ENCODE results near the gene MYO15A. TPM values are rescaled to one million over a fixed set of nuclear protein-coding genes. Genes with fewer than 3 reads are reported as not detected.
A peak's percentile ranks its signal among the peaks of the same experiment; 100 is the strongest.

The MYO15A gene
- total and polyA plus RNA-seq, 2 experiments from 2014 or later = 1.0 to 2.2 TPM

GRCh38 chr17:18151290-18151689 is 42.7 kb downstream of the MYO15A start:
- Histone ChIP-seq H3K27me3 (ENCODE audit: insufficient read depth) (no peaks in the 10 kb centered on the region), H3K9me2 (ENCODE audit: insufficient read depth) (no peaks in the 10 kb centered on the region), H3K4me3 (no peak overlapping the region), H3K36me3 (ENCODE audit: insufficient read depth) (no peaks in the 10 kb centered on the region), H4K20me1 (replicated peaks; ENCODE audit: insufficient read depth) (no peaks in the 10 kb centered on the region), H3K27ac (ENCODE audit: low read depth) (no peak overlapping the region), H2AFZ (no peak overlapping the region), H3F3A (replicated peaks; ENCODE audit: low read depth) (0 out of 2 replicates have a peak, but pooled peaks cover 3% of the 10 kb centered on the region), H3K4me2 (no peak overlapping the region), H3K4me1 (ENCODE audit: insufficient read depth) (peaks cover 9% of the 10 kb centered on the region; the same call in 1 of the 2 replicates), H3K79me2 (replicated peaks; ENCODE audit: insufficient read depth) (no peaks in the 10 kb centered on the region; the same call in 1 of the 2 replicates)
- Mint-ChIP-seq H3K9me3 (no peaks in the 10 kb centered on the region), H3K4me1 (peaks cover 9% of the 10 kb centered on the region), H3K36me3 (ENCODE audit: low read depth) (no peaks in the 10 kb centered on the region; the same call in 2 of the 3 replicates), H3K27ac (0 out of 2 replicates have a peak overlapping the region, but pooled peaks have one; percentile 48), H3K27me3 (ENCODE audit: insufficient read depth, low read depth, poor library complexity) (peaks cover 10% of the 10 kb centered on the region), H3K4me3 (no peak overlapping the region)
- no peak for TF ChIP-seq REST (IDR thresholded peaks at IDR 0.05; ENCODE audit: unreplicated experiment)
- TF ChIP-seq ETS1 (IDR thresholded peaks at IDR 0.05) = no peak
- no peak for TF ChIP-seq STAT1 (IDR thresholded peaks at IDR 0.05; ENCODE audit: unreplicated experiment)
- TF ChIP-seq ZNF114 (CRISPR knock-in tag; IDR thresholded peaks at IDR 0.05) = no peak
- TF ChIP-seq POLR2AphosphoS5 (IDR thresholded peaks at IDR 0.05; ENCODE audit: low read depth) = no peak
- no peak for TF ChIP-seq EZH2 (IDR thresholded peaks at IDR 0.05; ENCODE audit: low read depth, unreplicated experiment)
- no peak for TF ChIP-seq CREB1 (CRISPR knock-in tag; IDR thresholded peaks at IDR 0.05; ENCODE audit: low read depth)
- TF ChIP-seq, protein P1, sequence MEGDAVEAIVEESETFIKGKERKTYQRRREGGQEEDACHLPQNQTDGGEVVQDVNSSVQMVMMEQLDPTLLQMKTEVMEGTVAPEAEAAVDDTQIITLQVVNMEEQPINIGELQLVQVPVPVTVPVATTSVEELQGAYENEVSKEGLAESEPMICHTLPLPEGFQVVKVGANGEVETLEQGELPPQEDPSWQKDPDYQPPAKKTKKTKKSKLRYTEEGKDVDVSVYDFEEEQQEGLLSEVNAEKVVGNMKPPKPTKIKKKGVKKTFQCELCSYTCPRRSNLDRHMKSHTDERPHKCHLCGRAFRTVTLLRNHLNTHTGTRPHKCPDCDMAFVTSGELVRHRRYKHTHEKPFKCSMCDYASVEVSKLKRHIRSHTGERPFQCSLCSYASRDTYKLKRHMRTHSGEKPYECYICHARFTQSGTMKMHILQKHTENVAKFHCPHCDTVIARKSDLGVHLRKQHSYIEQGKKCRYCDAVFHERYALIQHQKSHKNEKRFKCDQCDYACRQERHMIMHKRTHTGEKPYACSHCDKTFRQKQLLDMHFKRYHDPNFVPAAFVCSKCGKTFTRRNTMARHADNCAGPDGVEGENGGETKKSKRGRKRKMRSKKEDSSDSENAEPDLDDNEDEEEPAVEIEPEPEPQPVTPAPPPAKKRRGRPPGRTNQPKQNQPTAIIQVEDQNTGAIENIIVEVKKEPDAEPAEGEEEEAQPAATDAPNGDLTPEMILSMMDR (conservative IDR thresholded peaks at IDR 0.05; ENCODE audit: low read depth in 2 of 2) = no peak
- no peak for TF ChIP-seq NANOG (IDR thresholded peaks at IDR 0.05; ENCODE audit: borderline replicate concordance)
- no peak for TF ChIP-seq ZNF331 (CRISPR knock-in tag; IDR thresholded peaks at IDR 0.05; ENCODE audit: low read depth)
- TF ChIP-seq JUNB (IDR thresholded peaks at IDR 0.05; ENCODE audit: unreplicated experiment) = no peak
- TF ChIP-seq, protein P2, sequence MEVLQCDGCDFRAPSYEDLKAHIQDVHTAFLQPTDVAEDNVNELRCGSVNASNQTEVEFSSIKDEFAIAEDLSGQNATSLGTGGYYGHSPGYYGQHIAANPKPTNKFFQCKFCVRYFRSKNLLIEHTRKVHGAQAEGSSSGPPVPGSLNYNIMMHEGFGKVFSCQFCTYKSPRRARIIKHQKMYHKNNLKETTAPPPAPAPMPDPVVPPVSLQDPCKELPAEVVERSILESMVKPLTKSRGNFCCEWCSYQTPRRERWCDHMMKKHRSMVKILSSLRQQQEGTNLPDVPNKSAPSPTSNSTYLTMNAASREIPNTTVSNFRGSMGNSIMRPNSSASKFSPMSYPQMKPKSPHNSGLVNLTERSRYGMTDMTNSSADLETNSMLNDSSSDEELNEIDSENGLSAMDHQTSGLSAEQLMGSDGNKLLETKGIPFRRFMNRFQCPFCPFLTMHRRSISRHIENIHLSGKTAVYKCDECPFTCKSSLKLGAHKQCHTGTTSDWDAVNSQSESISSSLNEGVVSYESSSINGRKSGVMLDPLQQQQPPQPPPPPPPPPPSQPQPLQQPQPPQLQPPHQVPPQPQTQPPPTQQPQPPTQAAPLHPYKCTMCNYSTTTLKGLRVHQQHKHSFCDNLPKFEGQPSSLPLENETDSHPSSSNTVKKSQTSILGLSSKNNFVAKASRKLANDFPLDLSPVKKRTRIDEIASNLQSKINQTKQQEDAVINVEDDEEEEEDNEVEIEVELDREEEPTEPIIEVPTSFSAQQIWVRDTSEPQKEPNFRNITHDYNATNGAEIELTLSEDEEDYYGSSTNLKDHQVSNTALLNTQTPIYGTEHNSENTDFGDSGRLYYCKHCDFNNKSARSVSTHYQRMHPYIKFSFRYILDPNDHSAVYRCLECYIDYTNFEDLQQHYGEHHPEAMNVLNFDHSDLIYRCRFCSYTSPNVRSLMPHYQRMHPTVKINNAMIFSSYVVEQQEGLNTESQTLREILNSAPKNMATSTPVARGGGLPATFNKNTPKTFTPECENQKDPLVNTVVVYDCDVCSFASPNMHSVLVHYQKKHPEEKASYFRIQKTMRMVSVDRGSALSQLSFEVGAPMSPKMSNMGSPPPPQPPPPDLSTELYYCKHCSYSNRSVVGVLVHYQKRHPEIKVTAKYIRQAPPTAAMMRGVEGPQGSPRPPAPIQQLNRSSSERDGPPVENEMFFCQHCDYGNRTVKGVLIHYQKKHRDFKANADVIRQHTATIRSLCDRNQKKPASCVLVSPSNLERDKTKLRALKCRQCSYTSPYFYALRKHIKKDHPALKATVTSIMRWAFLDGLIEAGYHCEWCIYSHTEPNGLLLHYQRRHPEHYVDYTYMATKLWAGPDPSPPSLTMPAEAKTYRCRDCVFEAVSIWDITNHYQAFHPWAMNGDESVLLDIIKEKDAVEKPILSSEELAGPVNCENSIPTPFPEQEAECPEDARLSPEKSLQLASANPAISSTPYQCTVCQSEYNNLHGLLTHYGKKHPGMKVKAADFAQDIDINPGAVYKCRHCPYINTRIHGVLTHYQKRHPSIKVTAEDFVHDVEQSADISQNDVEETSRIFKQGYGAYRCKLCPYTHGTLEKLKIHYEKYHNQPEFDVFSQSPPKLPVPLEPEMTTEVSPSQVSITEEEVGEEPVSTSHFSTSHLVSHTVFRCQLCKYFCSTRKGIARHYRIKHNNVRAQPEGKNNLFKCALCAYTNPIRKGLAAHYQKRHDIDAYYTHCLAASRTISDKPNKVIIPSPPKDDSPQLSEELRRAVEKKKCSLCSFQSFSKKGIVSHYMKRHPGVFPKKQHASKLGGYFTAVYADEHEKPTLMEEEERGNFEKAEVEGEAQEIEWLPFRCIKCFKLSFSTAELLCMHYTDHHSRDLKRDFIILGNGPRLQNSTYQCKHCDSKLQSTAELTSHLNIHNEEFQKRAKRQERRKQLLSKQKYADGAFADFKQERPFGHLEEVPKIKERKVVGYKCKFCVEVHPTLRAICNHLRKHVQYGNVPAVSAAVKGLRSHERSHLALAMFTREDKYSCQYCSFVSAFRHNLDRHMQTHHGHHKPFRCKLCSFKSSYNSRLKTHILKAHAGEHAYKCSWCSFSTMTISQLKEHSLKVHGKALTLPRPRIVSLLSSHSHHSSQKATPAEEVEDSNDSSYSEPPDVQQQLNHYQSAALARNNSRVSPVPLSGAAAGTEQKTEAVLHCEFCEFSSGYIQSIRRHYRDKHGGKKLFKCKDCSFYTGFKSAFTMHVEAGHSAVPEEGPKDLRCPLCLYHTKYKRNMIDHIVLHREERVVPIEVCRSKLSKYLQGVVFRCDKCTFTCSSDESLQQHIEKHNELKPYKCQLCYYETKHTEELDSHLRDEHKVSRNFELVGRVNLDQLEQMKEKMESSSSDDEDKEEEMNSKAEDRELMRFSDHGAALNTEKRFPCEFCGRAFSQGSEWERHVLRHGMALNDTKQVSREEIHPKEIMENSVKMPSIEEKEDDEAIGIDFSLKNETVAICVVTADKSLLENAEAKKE (CRISPR knock-in tag; IDR thresholded peaks at IDR 0.05) = no peak
- no peak for TF ChIP-seq EZH2phosphoT487 (IDR thresholded peaks at IDR 0.05; ENCODE audit: unreplicated experiment)
- DNase-seq (ENCODE audit: low spot score) (no peak), ATAC-seq (no peak)

All from GM23338 (cell line).